Limb (tissue), 2 donors: ENCODE data around the gene STRA8.
"Not testable (repeated sequence)": the region's sequence is repeated elsewhere in the genome, so short reads cannot be mapped to it uniquely, and the experiment has no call there.

Experiments used
- DNase-seq, 2 donors: peaks; one replicate each; pipeline ENCODE4 v3.0.0-alpha.2; 2016; ENCODE audit errors: extremely low spot score in 2 of 2

The STRA8 gene

DNA sequence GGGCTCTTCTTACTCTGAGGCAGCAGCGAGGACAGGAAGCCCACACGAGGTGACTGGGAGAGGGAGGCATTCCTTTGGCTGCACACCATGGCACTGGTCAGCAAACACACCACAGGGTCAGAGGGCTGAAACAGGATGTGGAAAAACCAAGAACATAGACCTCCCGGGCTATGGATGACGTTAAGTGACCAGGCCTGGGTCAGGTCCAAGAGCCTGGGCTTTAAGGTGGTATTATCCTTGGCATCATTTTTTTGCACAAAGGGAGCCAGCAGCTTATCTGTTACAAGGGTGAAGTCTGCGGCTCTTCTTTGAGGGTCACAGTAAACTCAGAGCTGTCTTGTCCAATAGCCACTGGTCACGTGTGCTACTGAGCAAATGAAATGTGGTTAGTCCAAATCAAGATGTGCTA, 29.3 kb upstream of the STRA8 start:
- DNase-seq, result no peak

DNA sequence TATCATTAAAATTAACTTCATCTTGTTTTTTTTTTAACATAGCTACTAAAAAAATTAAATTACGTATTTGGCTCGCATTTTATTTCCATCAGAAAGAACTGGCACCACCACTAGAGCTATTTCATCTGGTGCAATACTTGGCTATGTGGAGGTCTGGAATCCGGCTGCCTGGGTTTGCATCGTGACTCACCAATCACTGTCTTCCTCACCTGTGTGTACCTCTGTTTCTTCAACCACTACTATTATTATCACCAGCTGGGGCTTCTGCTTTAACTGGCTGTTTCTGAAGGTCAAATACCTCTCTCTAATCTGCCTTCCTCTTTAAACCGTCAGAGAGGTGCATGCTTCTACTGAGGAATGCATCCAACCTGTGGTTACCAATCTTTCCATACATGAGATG, 28.8 kb upstream of the STRA8 start:
- no peak for DNase-seq

GRCh38 chr7:135205850-135206249, 27.8 kb upstream of the STRA8 start:
- DNase-seq, result no peak

DNA sequence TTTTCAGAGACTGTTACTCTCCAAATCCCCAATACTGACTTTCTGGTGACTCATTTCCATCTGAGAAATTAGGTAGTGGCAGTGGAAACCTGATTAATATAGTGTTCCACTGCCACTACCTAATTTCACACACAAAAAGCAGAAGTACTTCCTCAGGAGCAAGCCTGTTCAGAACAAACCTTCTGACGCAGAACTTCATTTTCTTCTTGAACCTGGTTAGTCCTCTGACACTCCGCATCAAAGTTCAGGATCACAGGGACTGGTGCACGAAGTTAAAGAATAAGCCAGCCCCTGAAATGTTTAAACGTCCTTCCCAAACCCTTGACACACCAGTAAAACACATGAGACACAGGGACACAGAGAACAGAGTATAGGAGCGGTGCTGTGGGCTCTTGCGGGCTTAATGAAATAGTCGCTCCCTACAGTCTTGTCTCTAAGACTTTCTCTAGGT, 26.7 kb upstream of the STRA8 start:
- DNase-seq, result no peak

DNA sequence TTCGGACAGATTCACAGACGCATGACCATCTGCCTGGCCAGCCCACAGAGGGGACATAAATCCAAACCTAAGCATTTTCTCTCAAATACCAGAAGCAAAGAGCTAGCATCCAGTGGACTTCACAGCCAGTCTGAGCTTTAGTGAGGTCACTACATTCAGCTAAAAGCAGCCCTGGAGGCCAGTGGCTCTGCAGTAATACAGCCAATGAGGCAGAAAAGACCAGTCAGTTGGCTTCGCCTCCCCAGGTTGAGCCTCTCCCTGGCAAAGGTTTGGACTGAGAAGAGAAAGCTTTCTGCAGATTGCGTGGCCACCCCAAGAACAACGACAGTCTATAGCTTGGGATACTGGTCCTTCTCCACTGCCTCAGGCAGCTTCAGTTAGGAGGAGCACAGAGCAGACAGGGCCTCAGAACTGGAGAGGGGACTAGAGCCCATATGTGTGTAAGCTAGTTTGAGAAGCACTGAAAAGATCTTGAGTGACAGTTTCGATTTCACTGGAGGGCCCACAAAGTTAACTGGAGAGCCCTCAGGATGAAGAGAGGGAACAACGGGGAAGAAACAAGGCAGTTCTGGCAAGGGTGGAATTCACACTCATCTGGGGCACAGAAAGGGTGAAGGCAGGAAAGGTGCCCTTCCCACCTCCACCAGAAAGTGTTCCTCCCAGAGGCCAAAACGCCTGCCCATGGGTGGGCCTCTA, 26.1 kb upstream of the STRA8 start:
- DNase-seq, result no peak

DNA sequence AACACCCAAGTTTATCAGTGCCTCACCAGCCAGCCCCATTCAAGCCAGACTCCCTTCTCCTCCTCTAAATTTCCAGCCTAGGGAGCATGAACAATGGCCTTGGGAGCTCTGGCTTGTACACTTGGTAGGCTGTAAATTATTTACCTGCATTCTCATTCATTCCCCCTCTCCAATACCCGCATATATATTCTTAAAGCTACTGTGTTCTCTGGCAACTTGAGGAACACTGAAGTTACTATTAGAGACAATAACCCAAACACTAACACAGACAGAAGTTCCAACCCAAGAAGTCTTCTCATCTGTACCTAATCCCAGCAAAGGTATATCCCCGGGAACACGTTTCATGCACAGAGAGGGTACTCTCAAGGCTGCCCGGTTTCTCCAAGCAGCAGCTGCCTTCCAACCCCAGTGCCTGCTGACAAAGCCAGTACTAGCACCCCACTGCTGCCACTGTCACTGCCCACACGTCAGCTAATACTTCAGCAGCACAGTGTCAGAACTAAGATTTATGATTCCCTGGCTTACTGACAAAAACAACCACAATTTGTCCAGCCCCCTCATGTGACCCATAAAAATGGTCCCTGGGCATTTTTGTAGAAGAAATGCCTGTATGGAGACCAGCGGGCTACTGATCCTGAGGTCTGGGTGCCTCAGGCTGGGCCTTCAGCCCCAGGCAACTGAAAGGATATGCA, 25.4 kb upstream of the STRA8 start:
- DNase-seq, result no peak

DNA sequence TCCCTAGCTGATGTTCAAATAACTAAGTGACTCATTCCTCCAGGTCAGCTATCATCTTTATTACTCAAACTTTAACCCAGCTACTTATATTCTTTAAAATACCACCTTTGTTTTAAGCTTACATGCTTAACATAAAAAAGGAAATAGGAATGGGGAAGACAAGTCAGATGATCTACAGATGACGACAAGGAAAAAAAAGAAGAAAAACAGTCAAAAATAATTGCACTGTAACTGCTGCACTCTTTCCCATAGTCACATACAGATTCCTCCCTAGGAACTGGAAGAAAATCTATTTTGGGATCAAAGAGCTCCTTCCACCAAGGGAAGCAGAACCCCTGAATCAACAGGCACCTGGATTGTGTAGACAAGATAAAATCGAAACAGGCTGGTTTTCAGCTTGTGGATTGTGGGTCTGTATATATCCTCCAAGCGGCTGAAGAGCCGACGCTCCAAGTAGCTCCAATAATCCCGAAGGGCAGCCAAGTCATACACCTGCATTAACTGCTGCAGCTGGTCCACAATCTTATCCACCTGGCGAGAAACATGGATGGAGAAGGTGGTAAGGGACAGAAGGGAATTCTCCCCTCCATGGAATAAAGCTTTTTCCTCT, 24.3 kb upstream of the STRA8 start:
- DNase-seq, result no peak

DNA sequence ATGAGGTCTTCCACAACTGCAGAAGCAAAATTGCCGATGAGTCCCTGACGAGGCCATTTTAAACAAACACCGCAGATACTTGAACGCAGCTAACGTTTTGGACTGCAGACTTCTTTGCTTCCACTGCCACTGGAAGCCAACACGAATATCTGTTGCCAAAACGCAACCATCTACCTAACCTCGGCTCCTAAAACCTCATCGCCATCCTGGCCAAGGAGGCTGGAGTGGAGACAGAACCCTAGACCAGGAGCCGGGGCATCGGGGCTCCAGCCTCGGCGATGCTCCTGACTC, 22.8 kb upstream of the STRA8 start:
- DNase-seq, result peak in 1 of 2 donors; percentile 13

- DNase-seq, result peak; percentile 95 to 99
Measured at GRCh38 chr7:135211179-135211945, 22.3 kb upstream of the STRA8 start, which contains the start of gene WDR91. Gene WDR91 (minus strand): TSS chr7:135211526. CDS start chr7:135211502, 24 bp downstream.

- DNase-seq, result not testable (repeated sequence)
Measured at GRCh38 chr7:135211946-135212685, 21.5 kb upstream of the STRA8 start.

GRCh38 chr7:135213831-135214230, 19.8 kb upstream of the STRA8 start:
- no peak for DNase-seq

- no peak for DNase-seq
Measured at GRCh38 chr7:135215180-135215579, 18.5 kb upstream of the STRA8 start.

DNA sequence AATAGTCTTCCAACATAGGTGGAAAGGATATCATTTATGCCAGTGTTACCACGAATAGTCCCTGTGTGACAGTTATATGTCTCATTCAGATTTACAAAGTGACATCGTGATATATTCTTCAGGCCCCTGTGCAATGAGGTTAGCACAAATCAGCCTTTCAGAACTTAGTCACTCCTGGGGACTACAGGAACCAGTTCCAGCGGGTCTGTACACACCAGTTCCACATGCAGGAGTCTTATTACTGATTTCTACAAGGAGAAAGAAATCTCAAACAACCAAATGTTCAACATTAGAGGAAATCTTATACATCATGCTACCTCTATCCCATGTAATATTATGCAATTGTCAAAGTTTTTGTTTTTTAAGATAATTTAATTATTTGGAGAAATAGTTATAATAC, 17.9 kb upstream of the STRA8 start:
- DNase-seq, result no peak

- no peak for DNase-seq
Measured at GRCh38 chr7:135217645-135218509, 15.8 kb upstream of the STRA8 start.

DNA sequence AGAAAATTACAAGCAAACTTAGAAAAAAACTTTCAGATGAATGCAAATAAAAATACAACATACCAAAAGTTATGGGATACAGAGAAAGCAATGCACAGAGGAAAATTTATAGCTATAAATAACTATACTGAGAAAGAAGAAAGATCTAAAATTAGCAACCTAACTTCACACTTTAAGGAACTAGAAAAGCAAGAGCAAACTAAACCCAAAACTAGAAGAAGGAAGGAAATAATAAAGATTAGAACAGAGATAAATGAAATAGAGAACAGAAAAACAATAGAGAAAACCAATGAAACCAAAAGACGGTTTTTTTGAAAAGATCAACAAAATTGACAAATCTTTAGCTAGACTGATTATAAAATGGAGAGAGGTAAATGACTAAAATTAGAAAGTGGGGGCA, 9.6 kb upstream of the STRA8 start:
- DNase-seq, result no peak

DNA sequence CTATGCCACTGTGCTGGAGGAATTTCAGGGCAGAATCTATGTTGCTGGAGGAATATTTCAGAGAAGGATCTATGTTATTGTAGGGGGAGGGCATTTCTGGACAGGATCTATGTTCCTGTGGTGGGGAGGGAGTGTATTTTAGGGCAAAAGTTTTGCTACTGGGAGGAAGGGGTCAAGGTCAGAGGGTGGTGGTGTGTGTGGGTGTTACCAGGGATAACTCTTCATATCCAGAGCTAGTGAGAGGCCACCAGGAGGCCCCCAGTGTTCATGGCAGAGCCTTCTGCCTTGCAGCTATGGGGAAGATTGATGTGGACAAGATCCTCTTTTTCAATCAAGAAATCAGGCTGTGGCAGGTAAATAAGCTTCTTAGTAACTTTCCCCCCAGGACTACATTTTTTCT, 2.0 kb upstream of the STRA8 start:
- DNase-seq, result no peak

DNA sequence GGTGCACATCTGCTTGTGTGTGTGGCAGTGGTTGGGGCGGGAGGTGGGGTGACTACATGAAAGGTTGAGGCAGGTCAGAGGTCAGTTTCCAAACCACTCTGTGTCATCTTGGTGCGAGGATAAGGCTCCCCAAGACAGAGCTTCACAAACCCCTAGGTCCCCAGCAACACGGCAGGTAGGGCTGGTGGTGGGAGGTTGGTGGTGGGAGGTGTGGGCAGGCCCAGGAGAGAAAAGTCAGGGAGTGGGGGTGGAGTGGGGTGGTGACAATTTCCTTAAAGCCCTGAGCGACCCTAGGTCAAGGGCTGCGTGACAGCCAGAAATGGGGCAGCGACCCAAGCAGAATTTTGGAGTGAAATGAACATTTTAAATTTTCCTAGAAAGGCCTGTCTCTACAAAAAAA, 1.6 kb upstream of the STRA8 start:
- DNase-seq, result no peak

GRCh38 chr7:135232720-135233119, 918 bp upstream of the STRA8 start:
- DNase-seq, result no peak

DNA sequence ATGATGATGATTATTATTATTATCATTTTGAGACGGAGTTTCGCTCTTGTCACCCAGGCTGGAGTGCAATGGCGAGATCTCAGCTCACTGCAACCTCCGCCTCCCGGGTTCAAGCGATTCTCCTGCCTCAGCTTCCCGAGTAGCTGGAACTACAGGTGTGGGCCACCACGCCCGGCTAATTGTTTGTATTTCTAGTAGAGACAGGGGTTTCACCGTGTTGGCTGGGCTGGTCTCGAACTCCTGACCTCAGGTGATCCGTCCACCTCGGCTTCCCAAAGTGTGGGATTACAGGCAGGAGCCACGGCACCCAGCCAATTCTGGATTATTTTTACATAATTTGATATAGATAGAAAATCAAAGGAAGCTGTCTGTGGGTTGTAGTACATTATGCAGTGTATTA, 457 bp downstream of the STRA8 start:
- DNase-seq, result not testable (repeated sequence)

DNA sequence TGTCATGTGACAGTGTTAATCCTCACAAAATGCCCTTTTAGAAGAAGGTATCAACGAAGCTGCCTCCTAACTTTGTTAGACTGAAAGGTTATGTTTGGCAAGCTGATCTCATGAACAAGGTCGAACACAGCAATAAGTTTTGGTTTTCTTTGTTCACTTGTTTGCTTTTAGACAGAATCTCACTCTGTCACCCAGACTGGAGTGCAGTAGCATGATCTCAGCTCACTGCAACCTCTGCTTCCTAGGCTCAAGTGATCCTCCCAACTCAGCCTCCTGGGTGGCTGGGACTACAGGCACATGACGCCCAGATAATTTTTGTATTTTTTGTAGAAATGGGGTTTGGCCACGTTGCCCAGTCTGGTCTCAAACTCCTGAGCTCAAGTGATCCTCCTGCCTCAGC, 1.1 kb downstream of the STRA8 start:
- DNase-seq, result no peak
